ENCODE data around the gene SDR9C7. TPM values are rescaled to one million over a fixed set of nuclear protein-coding genes. Genes with fewer than 3 reads are reported as not detected.
"Not testable (repeated sequence)": the region's sequence is repeated elsewhere in the genome, so short reads cannot be mapped to it uniquely, and the experiment has no call there.

Gene SDR9C7
- total RNA-seq, 6 experiments from 2014 or later = not detected

DNA sequence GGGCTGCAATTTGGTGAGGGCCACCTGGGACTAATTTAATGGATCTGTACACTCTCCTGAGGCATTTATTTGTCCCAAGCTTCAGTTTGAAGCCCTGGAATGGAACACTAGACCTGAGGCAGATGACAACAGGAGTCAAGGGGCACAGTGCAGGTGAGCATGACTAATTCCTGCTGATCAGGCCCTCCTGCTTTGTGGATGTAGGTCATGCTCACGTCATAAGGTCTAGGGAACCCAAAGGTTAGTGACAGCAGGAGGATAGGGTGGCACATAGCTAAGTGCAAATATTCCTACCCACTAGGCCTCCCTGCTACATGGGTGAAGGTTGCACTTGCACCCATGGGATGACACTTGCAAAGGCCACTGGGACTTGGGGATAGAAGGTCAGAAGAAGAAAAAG lies 30.8 kb downstream of the SDR9C7 start:
- no peak overlapping the region for H3K4me3 Mint-ChIP-seq
- H3K4me1 Mint-ChIP-seq (ENCODE audit: low read depth) = peaks cover 11% of the 10 kb centered on the region; the same call in 1 of the 2 replicates
- H3K27ac Mint-ChIP-seq = no peak overlapping the region
- no peaks in the 10 kb centered on the region for H3K36me3 Mint-ChIP-seq (ENCODE audit: low read depth)
- H3K27me3 Mint-ChIP-seq (ENCODE audit: insufficient read depth) = peaks cover 2% of the 10 kb centered on the region
- peaks cover 4% of the 10 kb centered on the region; the same call in 1 of the 2 replicates for H3K9me3 Mint-ChIP-seq
- TF ChIP-seq, protein P1, sequence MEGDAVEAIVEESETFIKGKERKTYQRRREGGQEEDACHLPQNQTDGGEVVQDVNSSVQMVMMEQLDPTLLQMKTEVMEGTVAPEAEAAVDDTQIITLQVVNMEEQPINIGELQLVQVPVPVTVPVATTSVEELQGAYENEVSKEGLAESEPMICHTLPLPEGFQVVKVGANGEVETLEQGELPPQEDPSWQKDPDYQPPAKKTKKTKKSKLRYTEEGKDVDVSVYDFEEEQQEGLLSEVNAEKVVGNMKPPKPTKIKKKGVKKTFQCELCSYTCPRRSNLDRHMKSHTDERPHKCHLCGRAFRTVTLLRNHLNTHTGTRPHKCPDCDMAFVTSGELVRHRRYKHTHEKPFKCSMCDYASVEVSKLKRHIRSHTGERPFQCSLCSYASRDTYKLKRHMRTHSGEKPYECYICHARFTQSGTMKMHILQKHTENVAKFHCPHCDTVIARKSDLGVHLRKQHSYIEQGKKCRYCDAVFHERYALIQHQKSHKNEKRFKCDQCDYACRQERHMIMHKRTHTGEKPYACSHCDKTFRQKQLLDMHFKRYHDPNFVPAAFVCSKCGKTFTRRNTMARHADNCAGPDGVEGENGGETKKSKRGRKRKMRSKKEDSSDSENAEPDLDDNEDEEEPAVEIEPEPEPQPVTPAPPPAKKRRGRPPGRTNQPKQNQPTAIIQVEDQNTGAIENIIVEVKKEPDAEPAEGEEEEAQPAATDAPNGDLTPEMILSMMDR (IDR thresholded peaks at IDR 0.05) = no peak
- no peak for DNase-seq

DNA sequence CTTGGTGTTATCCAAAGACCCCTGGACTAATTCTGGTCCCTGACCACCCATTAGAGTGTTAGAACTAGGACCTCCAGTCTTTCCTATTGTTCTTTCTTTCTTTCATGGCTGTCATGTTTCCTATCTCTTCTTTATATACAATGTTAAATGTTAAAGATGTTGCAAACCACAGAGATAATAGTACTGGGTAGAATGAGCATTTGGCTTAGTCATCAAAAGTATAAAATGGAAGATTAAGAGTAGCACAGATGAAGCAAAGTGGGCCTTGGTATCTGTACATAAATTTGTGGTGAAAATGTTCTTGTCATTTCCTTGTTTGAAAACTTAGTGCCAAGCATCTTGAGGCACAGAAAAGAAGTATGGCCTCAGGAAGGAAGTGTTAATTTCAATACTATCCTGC lies 32.9 kb downstream of the SDR9C7 start:
- not testable (repeated sequence) for H3K27me3 Mint-ChIP-seq (ENCODE audit: insufficient read depth); H3K27ac Mint-ChIP-seq; H3K4me3 Mint-ChIP-seq; H3K36me3 Mint-ChIP-seq (ENCODE audit: low read depth); DNase-seq; H3K9me3 Mint-ChIP-seq
- peaks cover 16% of the 10 kb centered on the region; the same call in 1 of the 2 replicates for H3K4me1 Mint-ChIP-seq (ENCODE audit: low read depth)

DNA sequence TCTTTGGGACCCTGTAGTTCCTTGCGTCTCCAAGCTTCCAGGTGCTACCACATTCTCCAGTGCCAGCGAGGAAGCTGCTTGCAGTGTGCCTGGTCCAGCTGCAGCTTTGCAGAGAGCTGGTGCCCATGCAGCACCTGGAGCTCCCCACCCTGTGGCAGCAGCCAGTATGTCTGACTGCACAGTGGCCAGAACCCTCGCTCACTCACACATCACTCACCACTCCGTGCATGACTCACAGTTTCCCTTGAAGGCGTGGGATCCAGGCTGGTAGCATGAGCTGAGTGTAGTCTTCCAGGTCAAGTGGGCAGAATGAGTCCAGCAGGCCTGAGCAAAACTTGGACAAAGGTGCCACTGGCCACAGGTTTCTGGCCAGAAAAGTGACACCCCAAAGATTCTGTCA lies 33.6 kb downstream of the SDR9C7 start:
- DNase-seq = peak; percentile 84
- Mint-ChIP-seq H3K36me3 (ENCODE audit: low read depth) (no peaks in the 10 kb centered on the region), H3K9me3 (peaks cover 4% of the 10 kb centered on the region; the same call in 1 of the 2 replicates), H3K27ac (peak overlapping the region; percentile 60; the same call in 1 of the 2 replicates), H3K27me3 (ENCODE audit: insufficient read depth) (peaks cover 2% of the 10 kb centered on the region), H3K4me3 (no peak overlapping the region), H3K4me1 (ENCODE audit: low read depth) (peaks cover 16% of the 10 kb centered on the region; the same call in 1 of the 2 replicates)
- TF ChIP-seq, protein P1 (IDR thresholded peaks at IDR 0.05) = no peak

DNA sequence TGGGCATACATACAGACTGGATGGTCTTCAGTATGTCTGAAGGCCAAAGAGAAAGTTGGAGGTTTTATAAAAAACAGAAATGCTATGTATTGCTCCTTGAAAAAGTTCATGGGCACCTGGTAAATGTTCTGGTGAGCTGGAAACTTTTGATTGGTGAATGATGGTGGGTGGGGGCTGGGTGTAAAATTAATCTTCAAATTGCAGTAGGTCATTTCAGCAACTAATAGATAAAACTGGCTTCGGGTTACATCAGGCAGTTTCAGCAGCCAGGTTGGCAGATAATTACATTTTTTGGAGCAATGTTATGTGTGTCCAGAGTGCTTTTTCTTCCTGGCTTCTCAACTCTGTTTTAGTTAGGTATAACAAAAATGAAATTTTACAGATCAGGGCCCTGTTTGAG lies 35.3 kb downstream of the SDR9C7 start:
- Mint-ChIP-seq H3K27ac (no peak overlapping the region), H3K27me3 (ENCODE audit: insufficient read depth) (peaks cover 2% of the 10 kb centered on the region; the same call in 1 of the 2 replicates), H3K4me1 (ENCODE audit: low read depth) (peaks cover 16% of the 10 kb centered on the region; the same call in 1 of the 2 replicates), H3K9me3 (peaks cover 4% of the 10 kb centered on the region; the same call in 1 of the 2 replicates), H3K36me3 (ENCODE audit: low read depth) (no peaks in the 10 kb centered on the region), H3K4me3 (no peak overlapping the region)
- TF ChIP-seq, protein P1 (IDR thresholded peaks at IDR 0.05) = no peak
- no peak for DNase-seq

DNA sequence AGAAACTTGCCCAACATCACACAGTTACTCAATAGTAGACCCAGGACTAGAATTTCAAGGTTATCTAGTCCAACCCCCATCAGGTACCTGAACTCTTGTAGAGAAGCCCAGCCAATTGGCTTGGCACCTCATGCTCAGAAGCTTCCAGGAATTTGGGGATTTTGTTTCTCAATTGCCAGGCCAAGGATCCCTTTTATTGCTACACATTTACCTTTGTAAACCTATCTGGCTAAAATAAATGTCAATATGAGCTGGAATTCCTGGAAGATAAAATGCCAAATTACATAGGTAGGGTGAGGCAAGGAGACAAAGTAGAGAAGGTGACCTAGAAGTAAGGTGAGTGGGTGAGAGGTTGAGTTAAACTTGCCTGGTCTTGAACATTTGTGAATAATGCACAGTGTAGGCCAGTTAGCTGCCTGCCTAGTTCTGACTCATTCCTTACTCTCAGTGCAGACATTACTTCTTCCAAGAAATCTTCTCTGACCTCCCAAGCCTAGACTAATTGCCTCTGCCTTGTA lies 36.3 kb downstream of the SDR9C7 start:
- DNase-seq = peak; percentile 23
- TF ChIP-seq, protein P1 (IDR thresholded peaks at IDR 0.05) = no peak
- Mint-ChIP-seq H3K4me3 (no peak overlapping the region), H3K4me1 (ENCODE audit: low read depth) (peaks cover 16% of the 10 kb centered on the region; the same call in 1 of the 2 replicates), H3K27me3 (ENCODE audit: insufficient read depth) (peaks cover 2% of the 10 kb centered on the region; the same call in 1 of the 2 replicates), H3K27ac (no peak overlapping the region), H3K36me3 (ENCODE audit: low read depth) (no peaks in the 10 kb centered on the region), H3K9me3 (peaks cover 4% of the 10 kb centered on the region; the same call in 1 of the 2 replicates)

DNA sequence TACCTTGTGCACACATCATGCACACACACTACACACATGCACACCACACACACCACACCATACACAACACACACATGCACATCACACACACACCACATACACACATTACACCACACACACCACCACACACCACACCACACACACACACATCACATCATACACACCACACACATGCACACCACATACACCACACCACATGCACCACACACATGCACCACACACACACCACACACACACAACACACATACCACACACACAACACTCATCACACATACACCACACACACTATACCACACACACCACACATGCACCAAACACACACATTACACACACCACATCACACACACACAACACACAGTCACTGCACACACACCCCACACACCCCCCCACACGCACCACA lies 38.1 kb downstream of the SDR9C7 start:
- no peak overlapping the region for H3K4me3 Mint-ChIP-seq
- H3K9me3 Mint-ChIP-seq = peaks cover 4% of the 10 kb centered on the region; the same call in 1 of the 2 replicates
- no peak overlapping the region for H3K27ac Mint-ChIP-seq
- H3K4me1 Mint-ChIP-seq (ENCODE audit: low read depth) = peaks cover 11% of the 10 kb centered on the region; the same call in 1 of the 2 replicates
- TF ChIP-seq, protein P1 (IDR thresholded peaks at IDR 0.05) = no peak
- H3K36me3 Mint-ChIP-seq (ENCODE audit: low read depth) = no peaks in the 10 kb centered on the region
- DNase-seq = no peak
- peaks cover 8% of the 10 kb centered on the region for H3K27me3 Mint-ChIP-seq (ENCODE audit: insufficient read depth)
